NCI-H226 (cell line): ENCODE results near the gene PI4K2B.
A peak's percentile ranks its signal among the peaks of the same experiment; 100 is the strongest.
"Not testable (repeated sequence)": the region's sequence is repeated elsewhere in the genome, so short reads cannot be mapped to it uniquely, and the experiment has no call there.

Source experiments
- DNase-seq: peaks from one replicate; pipeline ENCODE4 v3.0.0-alpha.2; 2015

The PI4K2B gene

GRCh38 chr4:25233737-25234389 is at the start of gene PI4K2B:
TSS of gene PI4K2B (plus strand) at chr4:25234033. CDS start at chr4:25234164, 131 bp downstream.
- DNase-seq, result peak; percentile 68

- no peak for DNase-seq
These were observed 49.8 kb upstream of the PI4K2B start for GRCh38 chr4:25184056-25184455.

- DNase-seq, result no peak
These were observed 43.4 kb upstream of the PI4K2B start for GRCh38 chr4:25190407-25190806.

DNA sequence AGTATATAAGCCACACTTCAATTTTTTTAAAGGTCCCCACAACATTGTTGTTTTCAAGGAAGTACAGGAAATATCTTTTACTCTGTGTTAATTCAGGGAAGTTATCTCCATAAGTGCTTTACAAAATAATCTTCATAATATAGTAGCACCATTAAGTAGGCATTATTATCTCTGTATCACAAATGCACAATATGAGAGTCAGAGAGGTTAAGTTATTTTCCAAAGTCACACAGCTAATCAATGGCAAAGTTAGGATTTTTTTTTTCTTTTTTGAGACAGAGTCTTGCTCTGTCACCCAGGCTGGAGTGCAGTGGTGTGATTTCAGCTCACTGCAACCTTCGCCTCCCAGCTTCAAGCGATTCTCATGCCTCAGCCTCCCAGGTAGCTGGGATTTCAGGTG is 35.1 kb upstream of the PI4K2B start:
- DNase-seq, result no peak

- no peak for DNase-seq
These were observed 25.8 kb upstream of the PI4K2B start for GRCh38 chr4:25207997-25208396.

DNA sequence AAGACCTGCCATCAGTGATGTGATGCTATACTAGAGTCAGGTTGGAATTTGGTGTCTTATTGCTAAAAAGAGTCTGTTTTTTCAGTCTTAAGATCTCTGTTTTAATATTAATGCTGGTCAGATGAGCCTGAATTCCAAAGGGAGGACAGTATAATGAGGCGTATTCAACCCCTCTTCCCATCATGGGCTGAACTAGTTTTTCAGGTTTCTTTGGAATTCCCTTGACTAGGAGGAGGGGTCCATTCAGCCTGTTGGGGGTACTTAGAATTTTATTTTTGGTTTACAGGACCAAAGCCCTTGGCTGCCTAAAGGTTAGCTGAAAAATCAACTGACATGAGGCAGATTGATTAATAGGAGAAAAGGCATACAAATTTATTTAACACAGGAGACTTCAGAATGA is 24.1 kb upstream of the PI4K2B start:
- DNase-seq, result no peak

GRCh38 chr4:25211721-25212120 is 22.1 kb upstream of the PI4K2B start:
- no peak for DNase-seq

GRCh38 chr4:25212822-25213221 is 21.0 kb upstream of the PI4K2B start:
- DNase-seq, result no peak

- DNase-seq, result no peak
These were observed 20.4 kb upstream of the PI4K2B start for GRCh38 chr4:25213347-25213979.

- DNase-seq, result not testable (repeated sequence)
These were observed 19.1 kb upstream of the PI4K2B start for GRCh38 chr4:25214750-25215149.

GRCh38 chr4:25215511-25215910 is 18.3 kb upstream of the PI4K2B start:
- DNase-seq, result no peak

- no peak for DNase-seq
These were observed 12.5 kb upstream of the PI4K2B start for GRCh38 chr4:25221377-25221776.

- peak; percentile 6 for DNase-seq
These were observed 9.9 kb upstream of the PI4K2B start for GRCh38 chr4:25223802-25224375.

DNA sequence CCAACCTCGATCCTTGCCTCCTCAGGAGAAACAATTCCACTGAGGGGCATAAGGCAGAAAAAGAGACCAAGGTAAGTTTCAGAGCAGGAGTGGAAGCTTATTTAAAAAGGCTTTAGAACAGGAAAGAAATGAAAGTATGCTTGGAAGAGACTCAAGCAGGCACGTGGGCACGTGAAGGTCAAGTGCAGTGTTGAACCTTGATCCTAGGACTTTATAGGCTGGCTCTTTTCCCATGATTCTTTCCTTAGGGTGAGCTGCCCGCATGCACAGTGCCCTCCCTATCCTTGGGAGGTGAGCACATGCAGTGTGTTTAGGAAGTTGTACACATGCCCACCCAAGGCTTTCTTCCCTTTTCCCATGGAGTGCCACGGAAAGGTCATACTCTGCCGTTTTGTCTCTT is 4.0 kb upstream of the PI4K2B start:
- DNase-seq, result no peak

- DNase-seq, result no peak
These were observed 639 bp upstream of the PI4K2B start for GRCh38 chr4:25233194-25233593.

DNA sequence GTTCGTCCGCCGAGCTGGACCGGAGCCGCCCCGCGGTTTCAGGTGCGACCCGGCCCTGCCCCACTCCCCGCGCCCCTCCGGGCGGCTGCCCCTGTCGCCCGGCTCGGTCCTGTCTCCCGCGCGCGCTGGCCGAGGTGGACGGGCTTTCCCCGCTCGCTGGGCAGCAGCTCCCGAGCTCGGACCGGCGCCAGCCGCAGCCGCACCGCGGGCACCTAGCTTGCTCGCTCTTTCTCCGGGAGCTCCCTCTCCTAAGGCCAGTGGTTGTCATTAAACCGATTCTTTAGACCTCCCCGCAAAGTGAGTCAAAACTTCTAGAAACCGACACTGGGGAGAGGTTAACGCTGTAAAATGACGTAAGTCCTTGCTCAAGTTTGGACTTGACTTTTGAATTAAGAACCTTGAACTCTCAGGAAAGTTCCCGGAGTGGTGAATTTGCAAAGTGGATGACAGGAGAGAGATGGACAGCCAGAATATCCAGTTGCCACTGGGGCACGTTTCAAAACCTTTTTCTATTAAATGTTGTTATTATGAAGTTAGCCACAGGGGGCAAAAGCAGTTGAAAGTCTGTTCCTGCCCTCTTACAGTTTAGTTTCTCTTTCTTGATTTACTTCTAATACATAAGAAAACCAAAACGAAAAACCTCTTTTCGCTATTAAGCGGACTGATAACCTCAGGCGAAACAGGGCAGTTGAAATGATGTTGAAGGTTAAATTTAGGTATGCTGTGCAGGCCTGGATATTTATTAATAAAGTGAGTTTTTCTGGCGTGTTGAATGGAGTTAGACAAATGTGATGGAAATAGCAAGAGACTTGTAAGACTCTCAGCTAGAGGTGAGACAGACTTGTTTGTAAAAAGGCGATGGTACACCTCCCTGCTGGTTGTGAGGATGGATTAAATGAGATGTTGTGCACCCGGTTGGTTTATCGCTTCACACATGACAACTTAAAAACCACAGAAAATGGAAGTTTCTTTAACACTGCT is 847 bp downstream of the PI4K2B start:
- DNase-seq, result peak; percentile 48

DNA sequence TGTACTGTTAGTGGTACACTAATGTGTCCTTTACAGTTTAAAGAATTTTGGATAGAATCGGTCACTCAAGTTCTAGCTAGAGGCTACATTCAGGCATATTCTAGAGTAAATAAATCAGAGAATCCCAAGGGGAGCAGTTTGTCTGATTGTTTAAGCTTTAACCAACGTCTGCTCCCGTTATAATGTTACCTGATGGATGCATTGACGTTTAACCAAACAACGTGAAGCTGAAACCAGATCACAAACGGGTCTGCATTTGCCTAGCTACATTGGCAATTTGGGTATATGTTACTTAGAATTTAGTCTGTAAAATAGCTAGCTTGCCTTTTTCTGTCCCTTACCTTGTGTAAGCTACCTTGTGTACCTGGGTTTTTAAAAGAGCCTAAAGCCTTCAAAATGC is 1.6 kb downstream of the PI4K2B start:
- no peak for DNase-seq

- not testable (repeated sequence) for DNase-seq
These were observed 2.2 kb downstream of the PI4K2B start for GRCh38 chr4:25236030-25236429.

- no peak for DNase-seq
These were observed 3.1 kb downstream of the PI4K2B start for GRCh38 chr4:25236971-25237370.

DNA sequence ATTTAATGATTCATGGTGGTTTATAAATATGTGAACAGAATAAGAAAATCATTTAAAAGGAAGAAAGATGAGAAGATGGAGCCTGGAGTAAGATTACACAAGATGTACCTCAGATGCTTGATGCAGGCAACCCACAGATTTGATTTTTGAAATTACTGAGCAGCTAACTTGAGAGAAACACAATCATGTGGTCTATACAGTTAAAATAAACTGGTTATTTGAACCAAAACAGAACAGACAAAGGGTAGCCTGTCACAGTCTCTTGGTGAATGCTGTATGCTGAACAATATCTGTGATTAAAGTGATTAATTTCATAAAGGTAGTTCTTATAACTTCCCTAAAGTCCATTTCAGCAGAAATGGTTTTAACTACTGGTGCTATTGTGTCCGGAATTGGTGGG is 4.2 kb downstream of the PI4K2B start:
- no peak for DNase-seq

GRCh38 chr4:25239528-25239927 is 5.7 kb downstream of the PI4K2B start:
- not testable (repeated sequence) for DNase-seq

GRCh38 chr4:25240754-25241210 is 6.9 kb downstream of the PI4K2B start:
- not testable (repeated sequence) for DNase-seq

GRCh38 chr4:25242195-25242594 is 8.4 kb downstream of the PI4K2B start:
- DNase-seq, result not testable (repeated sequence)
